ENCODE measurements around the gene BCAR3. TPM values are rescaled to one million over a fixed set of nuclear protein-coding genes. Genes with fewer than 3 reads are reported as not detected.

Gene BCAR3
- total RNA-seq, 1 experiment from 2014 or later, result 33.9 TPM

GRCh38 chr1:93729906-93730305, 48.3 kb upstream of the BCAR3 start:
- POLR2A ChIA-PET, result no interaction called here

GRCh38 chr1:93729502-93729901, 47.9 kb upstream of the BCAR3 start:
- no peak for ATAC-seq
- no peak overlapping the region for H3K4me3 ChIP-seq (ENCODE audit: low read depth in 2 of 2, low read length in 2 of 2)
- H3K9me3 ChIP-seq (ENCODE audit: control insufficient read depth, insufficient read depth, low read depth, low read length), result no peaks in the 10 kb centered on the region
- H3K27me3 ChIP-seq (ENCODE audit: control insufficient read depth, insufficient read depth, low read length), result no peaks in the 10 kb centered on the region
- POLR2A ChIA-PET, result no interaction called here
- DNase-seq (ENCODE audit: low read depth, low spot score), result no peak
- in situ Hi-C loops (cut with HindIII; ENCODE audit: low pct_unique_long_range_greater_than_20kb, low sequenced_read_pairs) (no loop called here), intact Hi-C loops (cut with micrococcal nuclease; ENCODE audit: unreplicated experiment) (no loop called here)
- no TSS peak for BruUV-seq (replicated peaks)
- no peaks in the 10 kb centered on the region for H3K4me1 ChIP-seq (ENCODE audit: control insufficient read depth, insufficient read depth, low read length)
- CTCF ChIA-PET, result no interaction called here
- H3K27ac ChIP-seq (ENCODE audit: low read length), result no peak overlapping the region
- TF ChIP-seq CTCF (IDR thresholded peaks at IDR 0.05), result no peak
- no peak for TF ChIP-seq TCF7L2 (IDR thresholded peaks at IDR 0.05; ENCODE audit: low read depth, low read length)
- no peak for TF ChIP-seq REST (IDR thresholded peaks at IDR 0.05; ENCODE audit: insufficient read depth in 1 of 2, low read depth in 2 of 2, low read length in 1 of 2)
- TF ChIP-seq POLR2AphosphoS5 (IDR thresholded peaks at IDR 0.05; ENCODE audit: low read depth, low read length), result no peak
- no peak for TF ChIP-seq SIN3A (IDR thresholded peaks at IDR 0.05; ENCODE audit: borderline replicate concordance, insufficient read depth, low read depth, low read length)
- H3K36me3 ChIP-seq (ENCODE audit: control insufficient read depth, insufficient read depth, low read length), result no peaks in the 10 kb centered on the region; the same call in 1 of the 2 replicates

More at GRCh38 chr1:93729906-93730305, 48.3 kb upstream of the BCAR3 start:
- H3K9me3 ChIP-seq (ENCODE audit: control insufficient read depth, insufficient read depth, low read depth, low read length), result no peaks in the 10 kb centered on the region
- CTCF ChIA-PET, result no interaction called here
- intact Hi-C loops (cut with micrococcal nuclease; ENCODE audit: unreplicated experiment), result no loop called here
- H3K27me3 ChIP-seq (ENCODE audit: control insufficient read depth, insufficient read depth, low read length), result no peaks in the 10 kb centered on the region
- H3K4me1 ChIP-seq (ENCODE audit: control insufficient read depth, insufficient read depth, low read length), result no peaks in the 10 kb centered on the region
- H3K27ac ChIP-seq (ENCODE audit: low read length), result no peak overlapping the region
- BruUV-seq (replicated peaks), result no TSS peak
- TF ChIP-seq SIN3A (IDR thresholded peaks at IDR 0.05; ENCODE audit: borderline replicate concordance, insufficient read depth, low read depth, low read length) (no peak), POLR2AphosphoS5 (IDR thresholded peaks at IDR 0.05; ENCODE audit: low read depth, low read length) (no peak), TCF7L2 (IDR thresholded peaks at IDR 0.05; ENCODE audit: low read depth, low read length) (no peak), CTCF (IDR thresholded peaks at IDR 0.05) (no peak), REST (IDR thresholded peaks at IDR 0.05; ENCODE audit: insufficient read depth in 1 of 2, low read depth in 2 of 2, low read length in 1 of 2) (no peak)
- in situ Hi-C loops (cut with HindIII; ENCODE audit: low pct_unique_long_range_greater_than_20kb, low sequenced_read_pairs), result no loop called here
- no peak for DNase-seq (ENCODE audit: low read depth, low spot score)
- ATAC-seq, result no peak
- no peak overlapping the region for H3K4me3 ChIP-seq (ENCODE audit: low read depth in 2 of 2, low read length in 2 of 2)
- no peaks in the 10 kb centered on the region; the same call in 1 of the 2 replicates for H3K36me3 ChIP-seq (ENCODE audit: control insufficient read depth, insufficient read depth, low read length)

Measured in Panc1 (cell line).